GM21447 (cell line): Measurements from ENCODE around the gene SLITRK3.

ENCODE experiments used
- ATAC-seq: cut with Tn5 transposase; IDR thresholded peaks from one replicate; pipeline ENCODE4 v1.9.1; 2021; ENCODE audit not compliant: unreplicated experiment

The SLITRK3 gene, protein sequence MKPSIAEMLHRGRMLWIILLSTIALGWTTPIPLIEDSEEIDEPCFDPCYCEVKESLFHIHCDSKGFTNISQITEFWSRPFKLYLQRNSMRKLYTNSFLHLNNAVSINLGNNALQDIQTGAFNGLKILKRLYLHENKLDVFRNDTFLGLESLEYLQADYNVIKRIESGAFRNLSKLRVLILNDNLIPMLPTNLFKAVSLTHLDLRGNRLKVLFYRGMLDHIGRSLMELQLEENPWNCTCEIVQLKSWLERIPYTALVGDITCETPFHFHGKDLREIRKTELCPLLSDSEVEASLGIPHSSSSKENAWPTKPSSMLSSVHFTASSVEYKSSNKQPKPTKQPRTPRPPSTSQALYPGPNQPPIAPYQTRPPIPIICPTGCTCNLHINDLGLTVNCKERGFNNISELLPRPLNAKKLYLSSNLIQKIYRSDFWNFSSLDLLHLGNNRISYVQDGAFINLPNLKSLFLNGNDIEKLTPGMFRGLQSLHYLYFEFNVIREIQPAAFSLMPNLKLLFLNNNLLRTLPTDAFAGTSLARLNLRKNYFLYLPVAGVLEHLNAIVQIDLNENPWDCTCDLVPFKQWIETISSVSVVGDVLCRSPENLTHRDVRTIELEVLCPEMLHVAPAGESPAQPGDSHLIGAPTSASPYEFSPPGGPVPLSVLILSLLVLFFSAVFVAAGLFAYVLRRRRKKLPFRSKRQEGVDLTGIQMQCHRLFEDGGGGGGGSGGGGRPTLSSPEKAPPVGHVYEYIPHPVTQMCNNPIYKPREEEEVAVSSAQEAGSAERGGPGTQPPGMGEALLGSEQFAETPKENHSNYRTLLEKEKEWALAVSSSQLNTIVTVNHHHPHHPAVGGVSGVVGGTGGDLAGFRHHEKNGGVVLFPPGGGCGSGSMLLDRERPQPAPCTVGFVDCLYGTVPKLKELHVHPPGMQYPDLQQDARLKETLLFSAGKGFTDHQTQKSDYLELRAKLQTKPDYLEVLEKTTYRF

GRCh38 chr3:165195640-165196576 lies at the start of gene SLITRK3:
SLITRK3 (minus strand) TSS chr3:165196384; CDS start chr3:165190830, 5,554 bp downstream.
- ATAC-seq = no peak

DNA sequence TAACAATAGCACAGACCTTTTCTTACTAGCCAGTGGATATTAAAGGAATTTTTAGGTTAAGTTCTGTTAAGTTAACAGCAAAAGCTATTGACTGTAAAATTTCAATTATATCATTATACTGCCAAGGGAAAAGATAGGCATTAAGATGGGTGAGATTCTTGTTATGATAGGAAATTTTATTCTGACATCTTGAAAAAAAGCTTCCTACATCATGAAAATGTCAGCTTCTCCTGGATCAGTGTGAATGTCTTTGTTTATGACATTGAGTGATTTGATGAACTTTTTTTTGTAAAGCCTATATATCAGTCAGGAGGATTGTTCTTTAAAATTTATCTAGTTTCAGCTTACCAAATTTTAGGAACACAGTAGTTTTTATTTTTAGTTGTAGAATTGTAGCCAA lies 47.4 kb upstream of the SLITRK3 start:
- no peak for ATAC-seq

GRCh38 chr3:165233501-165234195 lies 37.5 kb upstream of the SLITRK3 start:
- no peak for ATAC-seq

DNA sequence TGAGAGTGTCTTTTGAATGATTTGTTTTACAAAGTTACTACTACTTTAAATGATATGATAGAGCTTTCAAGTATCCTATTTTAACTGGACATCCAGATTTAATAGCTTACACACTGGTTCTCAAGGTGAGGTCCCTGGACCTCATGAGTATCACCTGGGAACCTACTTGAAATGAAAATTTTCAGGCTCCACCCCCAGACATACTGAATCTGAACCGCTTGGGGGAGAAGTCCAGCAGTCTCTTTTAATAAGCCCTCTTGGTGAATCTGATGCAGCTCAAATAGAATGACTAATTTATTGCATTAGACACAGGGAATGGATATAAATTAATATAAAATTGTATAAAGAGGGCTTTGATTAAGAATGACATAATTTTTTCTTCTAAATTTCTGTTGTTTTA lies 29.4 kb upstream of the SLITRK3 start:
- no peak for ATAC-seq

DNA sequence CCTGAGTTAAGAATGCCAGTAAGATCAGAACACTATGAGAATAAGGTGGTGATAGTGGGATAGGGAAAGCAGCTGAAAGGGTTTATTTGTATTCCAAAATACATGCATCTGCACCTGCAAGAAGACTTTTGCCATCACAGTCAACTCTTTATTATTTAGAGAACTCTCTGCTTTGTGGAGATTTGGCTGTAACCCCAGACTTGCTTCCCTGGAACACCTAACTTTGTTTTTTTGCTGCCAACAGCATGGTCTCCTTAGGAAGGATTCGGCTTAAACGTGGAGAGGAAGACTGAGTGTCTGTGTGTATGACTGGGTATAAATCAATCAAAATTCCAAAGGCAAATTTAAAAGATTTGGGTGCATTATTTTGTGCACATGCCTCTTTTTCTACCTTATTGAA lies 21.6 kb upstream of the SLITRK3 start:
- no peak for ATAC-seq

DNA sequence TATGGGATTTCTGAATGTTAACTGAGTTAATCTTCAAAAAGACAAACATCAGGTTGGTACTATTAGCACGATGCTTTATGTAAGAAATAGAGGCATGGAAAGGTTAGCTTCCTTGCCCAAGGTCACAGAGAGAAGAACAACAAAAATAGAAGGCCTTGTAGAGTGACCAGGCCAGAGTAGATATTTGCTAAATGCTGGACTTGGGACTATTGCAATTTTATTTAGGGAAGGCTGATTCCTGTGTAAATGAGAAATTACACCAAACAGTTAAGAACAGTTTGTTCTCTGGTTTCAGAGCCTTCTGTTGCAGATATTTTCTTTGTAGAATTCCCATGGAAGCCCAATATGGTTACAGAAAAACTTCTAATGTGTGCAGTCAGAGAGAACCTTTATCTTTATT lies 16.4 kb upstream of the SLITRK3 start:
- ATAC-seq = no peak

- no peak for ATAC-seq
Measured at GRCh38 chr3:165211721-165212120, 15.5 kb upstream of the SLITRK3 start.

DNA sequence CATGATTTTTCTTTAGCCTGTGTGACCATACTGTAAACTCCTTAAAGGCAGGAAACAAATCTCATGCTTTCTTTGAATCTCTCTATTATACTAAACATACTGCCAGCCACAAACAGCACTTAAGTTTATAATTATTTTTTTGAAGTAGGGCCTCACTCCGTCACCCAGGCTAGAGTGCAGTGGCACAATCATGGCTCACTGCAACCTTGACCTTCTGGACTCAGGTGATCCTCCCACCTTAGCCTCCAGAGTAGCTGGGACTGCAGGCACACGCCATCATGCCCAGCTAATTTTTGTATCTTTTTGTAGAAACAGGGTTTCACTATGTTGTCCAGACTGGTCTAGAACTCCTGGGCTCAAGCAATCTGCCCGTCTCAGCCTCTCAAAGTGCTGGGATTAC lies 14.5 kb upstream of the SLITRK3 start:
- no peak for ATAC-seq

DNA sequence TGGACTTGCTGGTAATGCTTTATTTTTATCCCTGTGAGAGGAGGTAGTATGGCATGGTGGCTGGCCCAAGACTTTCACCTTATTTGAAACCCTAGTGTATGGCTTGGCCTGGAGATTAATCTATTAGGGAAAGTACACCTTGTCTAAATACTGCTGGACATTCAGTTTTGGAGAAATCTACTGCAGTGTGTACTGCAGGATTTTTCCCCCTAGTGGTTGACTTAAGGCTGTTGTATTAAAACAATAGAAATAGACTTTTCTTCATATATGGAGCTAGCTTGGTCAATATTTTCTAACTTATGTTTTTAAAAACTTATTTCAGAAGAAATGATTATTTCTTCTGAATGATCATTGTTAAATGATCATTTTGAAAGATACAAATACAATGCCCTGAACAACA lies 13.9 kb upstream of the SLITRK3 start:
- ATAC-seq = no peak

DNA sequence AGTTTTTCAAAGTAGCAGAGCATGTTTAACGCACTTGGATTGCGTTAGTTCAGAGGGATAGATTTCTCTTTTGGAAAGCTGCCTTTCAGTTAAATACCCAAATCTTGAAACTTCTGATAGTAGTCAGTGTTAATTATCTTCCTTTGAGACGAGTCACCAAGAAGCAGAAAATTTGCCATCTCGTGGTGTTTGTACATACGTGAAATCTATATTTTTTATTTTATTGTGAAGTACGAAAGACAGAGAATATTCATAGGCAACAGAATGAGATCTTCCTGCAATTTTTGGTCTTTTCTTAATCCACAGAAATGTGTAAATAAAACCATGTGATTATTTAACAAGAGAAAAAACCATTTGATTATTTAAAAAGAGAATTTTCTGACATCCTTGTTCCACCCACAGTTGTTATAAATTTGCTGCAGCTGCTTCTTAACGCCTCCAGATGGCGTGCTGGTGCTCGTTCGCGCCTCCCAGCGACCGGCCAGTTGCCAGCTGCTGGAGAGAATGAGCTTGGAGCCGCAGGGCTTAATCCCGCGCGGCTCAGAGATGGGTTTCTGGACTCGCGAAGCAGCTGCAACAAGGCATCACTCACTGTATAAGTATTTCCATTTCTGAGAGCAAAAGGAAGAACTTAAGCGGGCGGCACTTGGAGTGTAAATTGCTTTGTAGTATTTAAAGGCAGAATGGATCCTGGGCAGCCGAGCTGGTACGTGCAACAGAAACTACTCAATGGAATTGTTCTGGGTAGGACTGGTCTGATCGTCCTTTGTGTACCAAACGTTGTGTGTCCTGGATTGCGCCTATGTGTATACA lies 10.5 kb upstream of the SLITRK3 start:
- ATAC-seq = peak; percentile 98

GRCh38 chr3:165204445-165204844 lies 8.3 kb upstream of the SLITRK3 start:
- no peak for ATAC-seq

GRCh38 chr3:165202995-165203394 lies 6.8 kb upstream of the SLITRK3 start:
- ATAC-seq = no peak

DNA sequence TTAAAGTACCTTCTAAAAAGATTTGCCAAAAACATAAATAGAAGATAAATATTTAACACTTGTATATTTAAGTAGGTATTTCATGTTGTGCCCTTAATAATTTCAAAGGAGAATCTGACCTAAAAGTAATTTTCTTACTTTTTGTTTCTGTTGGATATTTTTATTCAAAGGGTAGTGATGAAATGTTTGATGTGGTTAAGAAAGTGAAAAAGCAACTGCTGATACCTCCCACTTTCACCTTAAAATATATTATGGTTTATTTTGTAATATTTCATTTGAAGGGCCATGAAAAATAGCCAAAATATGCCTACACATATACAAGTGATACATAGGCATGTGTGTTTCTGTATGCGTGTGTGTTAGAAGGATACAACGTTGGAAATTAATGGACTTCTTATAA lies 5.8 kb upstream of the SLITRK3 start:
- ATAC-seq = no peak

DNA sequence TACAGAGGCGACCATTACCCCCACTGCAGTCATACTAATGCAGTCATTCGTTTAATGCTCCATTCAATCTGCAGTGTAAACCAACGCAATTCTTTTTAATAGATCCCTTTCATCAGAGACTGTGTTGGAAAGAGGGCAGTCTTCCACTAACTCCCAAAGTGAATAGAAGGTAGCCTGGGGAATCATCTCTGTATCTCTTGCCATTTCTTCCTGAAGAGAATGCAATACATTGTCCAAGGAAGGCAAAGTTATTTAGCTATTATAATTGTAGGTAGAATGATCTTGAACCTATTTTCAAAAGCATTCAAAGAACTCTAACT lies 1.3 kb upstream of the SLITRK3 start:
- ATAC-seq = no peak

- ATAC-seq = no peak
Measured at GRCh38 chr3:165196577-165197480, 645 bp upstream of the SLITRK3 start.

- no peak for ATAC-seq
Measured at GRCh38 chr3:165195241-165195639, 944 bp downstream of the SLITRK3 start.

DNA sequence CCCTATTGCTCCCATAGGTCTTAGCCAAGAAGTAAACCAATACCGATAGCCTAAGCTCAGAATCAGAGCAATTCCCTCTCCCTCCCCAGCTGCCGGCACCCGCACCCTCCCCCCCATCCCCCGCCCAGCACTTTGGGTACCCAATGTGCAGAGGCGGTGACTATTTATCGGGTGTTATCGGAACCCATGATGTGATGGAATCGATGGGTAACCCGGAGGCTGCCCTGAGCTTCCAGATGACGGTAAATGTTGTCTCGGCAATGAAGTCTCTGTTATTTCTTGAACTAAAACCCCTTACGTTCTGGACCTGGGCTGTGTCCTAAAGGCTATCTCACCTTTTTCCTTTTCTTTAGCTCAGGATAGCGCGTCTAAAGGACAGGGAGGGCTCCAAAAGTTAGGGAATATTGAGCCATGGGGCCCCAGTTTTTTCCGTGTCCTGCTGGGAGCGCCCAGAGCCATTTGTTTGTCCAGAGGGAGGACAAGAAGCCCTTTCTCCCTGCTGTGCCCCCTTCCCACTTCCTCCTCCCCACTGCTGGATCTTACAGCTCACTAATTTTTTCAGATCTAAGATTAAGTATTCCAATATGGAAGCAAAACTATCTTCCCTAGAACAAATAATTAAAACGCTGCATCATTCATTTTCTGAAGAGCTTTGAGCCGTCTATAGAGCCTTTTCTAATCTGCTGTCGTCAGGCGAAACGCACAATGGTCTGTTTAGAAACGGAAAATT lies 1.5 kb downstream of the SLITRK3 start:
- ATAC-seq = no peak
